Transverse colon (tissue), 4 donors: Measurements from ENCODE around the gene CFAP46.

Source experiments
- EP300 ChIP-seq: sonication (generic); formaldehyde crosslinking; IDR thresholded peaks from one replicate; pipeline ENCODE4 v1.6.1; 2017; ENCODE audit warnings: antibody characterized with exemption, low read depth
- POLR2A ChIP-seq: fragments of 450-650 bp; IDR thresholded peaks from one replicate; pipeline ENCODE4 v1.6.1; 2016; ENCODE audit warnings: antibody characterized with exemption, mild to moderate bottlenecking, moderate library complexity
- POLR2AphosphoS5 ChIP-seq, 3 donors: sonication (generic); formaldehyde crosslinking; IDR thresholded peaks; one replicate each; pipeline ENCODE4 v1.6.1; 2016; ENCODE audit warnings: antibody characterized with exemption in 3 of 3
- TF ChIP-seq, protein P1 (sequence below), 5 experiments: fragments of 200-600 bp in 3 of 5; fragments of 450-650 bp in 2 of 5; sonication (generic) in 3 of 5; IDR thresholded peaks; 1 replicate in 2 of 5; 2 replicates in 3 of 5; pipeline ENCODE4 v1.5.1; 2016 to 2017; ENCODE audit warnings: antibody characterized with exemption in 5 of 5, inconsistent platforms in 3 of 5, mild to moderate bottlenecking in 2 of 5, moderate library complexity in 1 of 5

DNA sequence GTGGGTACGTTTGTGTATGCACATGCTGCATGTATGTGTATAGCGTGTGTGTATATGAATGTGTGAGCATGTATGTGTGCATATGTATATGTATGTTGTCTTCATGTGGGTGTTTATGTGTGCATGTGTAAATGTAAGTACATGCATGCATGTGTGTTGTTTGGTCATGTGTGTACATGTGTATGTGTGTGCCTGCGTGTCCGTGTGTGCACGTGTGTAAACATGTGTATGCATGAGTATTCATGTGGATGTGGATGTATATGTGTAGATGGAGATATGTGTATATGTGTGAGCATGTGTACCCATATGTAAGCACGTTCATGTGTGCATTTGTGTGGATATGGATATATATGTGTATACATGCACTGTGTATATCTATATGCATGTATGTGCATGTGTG is 5.5 kb upstream of the CFAP46 start:
- TF ChIP-seq, protein P1, sequence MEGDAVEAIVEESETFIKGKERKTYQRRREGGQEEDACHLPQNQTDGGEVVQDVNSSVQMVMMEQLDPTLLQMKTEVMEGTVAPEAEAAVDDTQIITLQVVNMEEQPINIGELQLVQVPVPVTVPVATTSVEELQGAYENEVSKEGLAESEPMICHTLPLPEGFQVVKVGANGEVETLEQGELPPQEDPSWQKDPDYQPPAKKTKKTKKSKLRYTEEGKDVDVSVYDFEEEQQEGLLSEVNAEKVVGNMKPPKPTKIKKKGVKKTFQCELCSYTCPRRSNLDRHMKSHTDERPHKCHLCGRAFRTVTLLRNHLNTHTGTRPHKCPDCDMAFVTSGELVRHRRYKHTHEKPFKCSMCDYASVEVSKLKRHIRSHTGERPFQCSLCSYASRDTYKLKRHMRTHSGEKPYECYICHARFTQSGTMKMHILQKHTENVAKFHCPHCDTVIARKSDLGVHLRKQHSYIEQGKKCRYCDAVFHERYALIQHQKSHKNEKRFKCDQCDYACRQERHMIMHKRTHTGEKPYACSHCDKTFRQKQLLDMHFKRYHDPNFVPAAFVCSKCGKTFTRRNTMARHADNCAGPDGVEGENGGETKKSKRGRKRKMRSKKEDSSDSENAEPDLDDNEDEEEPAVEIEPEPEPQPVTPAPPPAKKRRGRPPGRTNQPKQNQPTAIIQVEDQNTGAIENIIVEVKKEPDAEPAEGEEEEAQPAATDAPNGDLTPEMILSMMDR (IDR thresholded peaks at IDR 0.05) = no peak
- TF ChIP-seq POLR2A (no peak), POLR2AphosphoS5 (IDR thresholded peaks at IDR 0.05) (no peak), EP300 (no peak)
